GM15510 (cell line): ENCODE results near the gene ISOC1.

ENCODE experiments used
- POLR2A ChIP-seq: IDR thresholded peaks from 3 replicates; pipeline ENCODE4 v1.6.1; 2011; ENCODE audit warnings: borderline replicate concordance; ENCODE audit not compliant: insufficient read length; ENCODE audit errors: extremely low read depth

ISOC1 gene

DNA sequence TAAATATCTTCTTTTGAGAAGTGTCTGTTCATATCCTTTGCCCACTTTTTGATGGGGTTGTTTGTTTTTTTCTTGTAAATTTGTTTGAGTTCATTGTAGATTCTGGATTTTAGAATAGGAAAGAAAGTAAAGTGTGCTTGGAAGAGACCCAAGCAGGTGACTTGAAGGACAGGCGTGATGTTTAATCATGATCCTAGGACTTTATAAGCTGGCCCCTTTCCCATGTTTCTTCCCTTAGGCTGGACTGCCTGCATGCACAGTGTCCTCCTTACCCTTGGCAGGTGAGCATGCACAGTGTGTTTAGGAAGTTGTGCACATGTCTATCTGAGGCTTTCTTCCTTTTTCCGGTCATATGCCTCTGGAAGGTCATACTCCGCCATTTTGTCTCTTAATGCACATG is 61.3 kb downstream of the ISOC1 start:
- TF ChIP-seq POLR2A = no peak

DNA sequence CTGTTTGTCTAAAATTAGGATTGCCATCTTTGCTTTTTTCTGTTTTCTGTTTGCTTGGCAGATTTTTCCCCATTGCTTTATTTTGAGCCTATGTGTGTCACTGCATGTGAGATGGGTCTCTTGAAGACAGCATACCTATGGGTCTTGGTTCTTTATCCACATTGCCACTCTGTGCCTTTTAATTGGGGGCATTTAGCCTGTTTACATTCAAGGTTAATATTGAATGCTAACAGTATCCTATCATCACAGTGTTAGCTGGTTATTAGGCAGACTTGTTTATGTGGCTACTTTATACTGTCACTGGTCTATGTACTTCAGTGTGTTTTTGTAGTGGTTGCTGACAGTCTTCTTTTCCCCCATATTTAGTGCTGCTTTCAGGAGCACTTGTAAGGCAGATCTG is 67.3 kb downstream of the ISOC1 start:
- TF ChIP-seq POLR2A = no peak
